Caco-2 (cell line): ENCODE data around the gene TSN. TPM values are rescaled to one million over a fixed set of nuclear protein-coding genes. Genes with fewer than 3 reads are reported as not detected.

Experiments
- BruUV-seq: library from RNA; stranded (reverse); fragments of 400-500 nt; replicated peaks from 2 replicates; lab custom pipeline; 2021; lab: Mats Ljungman, UMichigan
- CTCF ChIA-PET: fragments of 300-600 bp; sonication (Branson Sonifier 250); formaldehyde crosslinking; loops from one replicate; lab custom pipeline; 2022; ENCODE audit warnings: antibody characterized with exemption; lab: Charles Lee
- POLR2A ChIA-PET: fragments of 300-600 bp; sonication (Branson Sonifier 250); formaldehyde crosslinking; loops from one replicate; lab custom pipeline; 2022; ENCODE audit warnings: antibody characterized with exemption; lab: Charles Lee
- DNase-seq, 2 experiments: peaks; one replicate each; pipeline versions ENCODE4 v3.0.0 to v3.0.0-alpha.2; 2020 to 2022
- H3K27me3 ChIP-seq: replicated peaks from 2 replicates; pipeline ENCODE4 v1.6.0; 2011; ENCODE audit warnings: low read length; ENCODE audit not compliant: control insufficient read depth, insufficient read depth
- H3K36me3 ChIP-seq: 2 replicates; pipeline ENCODE4 v1.5.1; 2011; ENCODE audit warnings: low read length; ENCODE audit not compliant: control insufficient read depth, insufficient read depth
- H3K4me1 ChIP-seq: fragments of 250-450 bp; sonication (Bioruptor Pico); 2 replicates; pipeline ENCODE4 v1.5.1; 2020; ENCODE audit warnings: mild to moderate bottlenecking
- H3K4me3 ChIP-seq: 2 replicates; pipeline ENCODE4 v1.5.1; 2011; ENCODE audit warnings: low read depth, mild to moderate bottlenecking, control low read depth, low read length
- H3K9me3 ChIP-seq: fragments of 250-450 bp; sonication (Bioruptor Pico); 2 replicates; pipeline ENCODE4 v1.5.1; 2020; ENCODE audit warnings: mild to moderate bottlenecking, moderate library complexity
- H3K27ac Mint-ChIP-seq: one replicate; pipeline ENCODE4 v1.8.0; 2022; ENCODE audit warnings: mixed read lengths; ENCODE audit not compliant: unreplicated experiment
- H3K27me3 Mint-ChIP-seq: one replicate; pipeline ENCODE4 v1.8.0; 2022; ENCODE audit warnings: mixed read lengths; ENCODE audit not compliant: insufficient read depth, unreplicated experiment
- H3K36me3 Mint-ChIP-seq: one replicate; pipeline ENCODE4 v1.8.0; 2022; ENCODE audit warnings: mild to moderate bottlenecking, mixed read lengths; ENCODE audit not compliant: insufficient read depth, unreplicated experiment
- H3K4me1 Mint-ChIP-seq: one replicate; pipeline ENCODE4 v1.8.0; 2022; ENCODE audit warnings: low read depth, mixed read lengths; ENCODE audit not compliant: unreplicated experiment
- H3K4me3 Mint-ChIP-seq: one replicate; pipeline ENCODE4 v1.8.0; 2022; ENCODE audit warnings: mild to moderate bottlenecking, moderate library complexity, mixed read lengths; ENCODE audit not compliant: unreplicated experiment
- H3K9me3 Mint-ChIP-seq: one replicate; pipeline ENCODE4 v1.8.0; 2022; ENCODE audit warnings: mixed read lengths; ENCODE audit not compliant: unreplicated experiment
- intact Hi-C: fragments of 100-400 bp; cut with micrococcal nuclease; formaldehyde crosslinking; loops from one replicate; pipeline ENCODE4 v1.10.0; 2022; ENCODE audit not compliant: unreplicated experiment
- total RNA-seq: library from RNA; stranded (reverse); gene quantifications from 2 replicates; pipeline ENCODE4 v1.2.3, GENCODE V29; 2022
- TF ChIP-seq, protein P1 (sequence below), 2 experiments: fragments of 200-600 bp in 1 of 2; IDR thresholded peaks; 1 replicate in 1 of 2; 2 replicates in 1 of 2; pipeline versions ENCODE4 v1.5.1 to v1.8.0; 2011 to 2022; ENCODE audit warnings: antibody characterized with exemption in 1 of 2, control low read depth in 1 of 2, inconsistent platforms in 1 of 2, low read depth in 1 of 2, low read length in 1 of 2, mild to moderate bottlenecking in 1 of 2, moderate library complexity in 1 of 2; ENCODE audit not compliant: insufficient read depth in 1 of 2, severe bottlenecking in 1 of 2, unreplicated experiment in 1 of 2

TSN gene
- total RNA-seq, 1 experiment from 2014 or later = 125 TPM

DNA sequence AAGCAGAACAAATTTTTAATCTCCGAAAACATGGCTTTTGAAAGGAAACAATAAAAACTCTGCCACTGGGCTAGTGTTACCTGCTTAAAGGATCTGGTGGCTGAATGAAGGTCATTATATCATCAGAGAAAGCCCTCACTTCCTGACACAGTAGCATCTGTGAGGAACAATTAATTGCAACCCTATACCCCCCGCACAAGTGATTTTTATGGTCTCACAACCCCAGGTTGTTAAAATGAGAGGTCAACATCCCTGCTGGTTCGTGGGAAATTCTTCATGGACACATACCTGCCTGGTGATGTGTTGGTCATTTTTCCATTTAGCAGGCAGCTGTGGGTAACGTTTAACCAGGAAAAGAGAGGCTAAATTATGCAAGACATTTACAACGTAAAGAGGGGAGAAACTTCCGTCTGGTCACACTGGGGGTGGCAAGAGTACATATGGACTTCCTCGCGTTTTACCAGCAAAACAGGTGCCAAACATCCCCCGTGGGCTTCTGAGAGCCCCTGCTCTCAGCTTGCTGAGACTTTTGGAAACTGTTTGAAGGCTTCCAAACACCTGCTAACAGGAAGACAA, 48.0 kb upstream of the TSN start:
- TF ChIP-seq, protein P1, sequence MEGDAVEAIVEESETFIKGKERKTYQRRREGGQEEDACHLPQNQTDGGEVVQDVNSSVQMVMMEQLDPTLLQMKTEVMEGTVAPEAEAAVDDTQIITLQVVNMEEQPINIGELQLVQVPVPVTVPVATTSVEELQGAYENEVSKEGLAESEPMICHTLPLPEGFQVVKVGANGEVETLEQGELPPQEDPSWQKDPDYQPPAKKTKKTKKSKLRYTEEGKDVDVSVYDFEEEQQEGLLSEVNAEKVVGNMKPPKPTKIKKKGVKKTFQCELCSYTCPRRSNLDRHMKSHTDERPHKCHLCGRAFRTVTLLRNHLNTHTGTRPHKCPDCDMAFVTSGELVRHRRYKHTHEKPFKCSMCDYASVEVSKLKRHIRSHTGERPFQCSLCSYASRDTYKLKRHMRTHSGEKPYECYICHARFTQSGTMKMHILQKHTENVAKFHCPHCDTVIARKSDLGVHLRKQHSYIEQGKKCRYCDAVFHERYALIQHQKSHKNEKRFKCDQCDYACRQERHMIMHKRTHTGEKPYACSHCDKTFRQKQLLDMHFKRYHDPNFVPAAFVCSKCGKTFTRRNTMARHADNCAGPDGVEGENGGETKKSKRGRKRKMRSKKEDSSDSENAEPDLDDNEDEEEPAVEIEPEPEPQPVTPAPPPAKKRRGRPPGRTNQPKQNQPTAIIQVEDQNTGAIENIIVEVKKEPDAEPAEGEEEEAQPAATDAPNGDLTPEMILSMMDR (IDR thresholded peaks at IDR 0.05; ENCODE audit: insufficient read depth in 1 of 2, low read depth in 1 of 2, low read length in 1 of 2, severe bottlenecking in 1 of 2, unreplicated experiment in 1 of 2) = no peak
- Mint-ChIP-seq H3K36me3 (peaks cover 6% of the 10 kb centered on the region), H3K9me3 (no peaks in the 10 kb centered on the region), H3K27ac (peak overlapping the region; percentile 96), H3K4me3 (peak overlapping the region; percentile 72), H3K27me3 (no peaks in the 10 kb centered on the region), H3K4me1 (peaks cover 27% of the 10 kb centered on the region)
- peak; percentile 61 to 72 for DNase-seq
- intact Hi-C loops = loop anchor here (2.0 kb wide), 1 partner anchor 59 kb away; the partner anchor contains the start of gene CLASP1
- Histone ChIP-seq H3K9me3 (no peaks in the 10 kb centered on the region), H3K4me3 (peak overlapping the region; percentile 11; the same call in 1 of the 2 replicates), H3K4me1 (peaks cover 17% of the 10 kb centered on the region; the same call in 1 of the 2 replicates), H3K36me3 (no peaks in the 10 kb centered on the region), H3K27me3 (no peaks in the 10 kb centered on the region)
- ChIA-PET POLR2A (interaction anchor here (0.5 to 1.4 kb wide), 6 partner anchors 28 to 177 kb away, joined by 3 to 25 read pairs (median 4); partner anchors contain the start of genes NIFK and RNU4ATAC), CTCF (interaction anchor here (1.0 kb wide), 3 partner anchors 18 to 58 kb away, joined by 3 to 9 read pairs (median 5); partner anchors contain the start of genes CLASP1 and NIFK)
- BruUV-seq = no TSS peak

- Mint-ChIP-seq H3K36me3 (peaks cover 6% of the 10 kb centered on the region), H3K4me3 (peak overlapping the region; percentile 72), H3K27me3 (no peaks in the 10 kb centered on the region), H3K9me3 (no peaks in the 10 kb centered on the region), H3K4me1 (peaks cover 27% of the 10 kb centered on the region), H3K27ac (peak overlapping the region; percentile 96)
- Histone ChIP-seq H3K36me3 (no peaks in the 10 kb centered on the region), H3K4me1 (peaks cover 17% of the 10 kb centered on the region; the same call in 1 of the 2 replicates), H3K4me3 (peak overlapping the region; percentile 11; the same call in 1 of the 2 replicates), H3K27me3 (no peaks in the 10 kb centered on the region), H3K9me3 (no peaks in the 10 kb centered on the region)
- TF ChIP-seq, protein P1 (IDR thresholded peaks at IDR 0.05; ENCODE audit: insufficient read depth in 1 of 2, low read depth in 1 of 2, low read length in 1 of 2, severe bottlenecking in 1 of 2, unreplicated experiment in 1 of 2) = no peak
- CTCF ChIA-PET = interaction anchor here (1.0 kb wide), 3 partner anchors 18 to 58 kb away, joined by 3 to 9 read pairs (median 5); partner anchors contain the start of genes CLASP1 and NIFK
- BruUV-seq = TSS peak; percentile 91
- POLR2A ChIA-PET = interaction anchor here (0.5 to 1.4 kb wide), 6 partner anchors 28 to 178 kb away, joined by 3 to 25 read pairs (median 4); partner anchors contain the start of genes NIFK and RNU4ATAC
- peak; percentile 78 to 82 for DNase-seq
- intact Hi-C loops = loop anchor here (2.0 kb wide), 1 partner anchor 59 kb away; the partner anchor contains the start of gene CLASP1
Observed at GRCh38 chr2:121707920-121708361, 47.5 kb upstream of the TSN start.

- no peak for DNase-seq
- intact Hi-C loops = no loop called here
- Histone ChIP-seq H3K27me3 (no peaks in the 10 kb centered on the region), H3K4me1 (peaks cover 17% of the 10 kb centered on the region; the same call in 1 of the 2 replicates), H3K9me3 (no peaks in the 10 kb centered on the region), H3K4me3 (no peak overlapping the region), H3K36me3 (no peaks in the 10 kb centered on the region)
- ChIA-PET CTCF (no interaction called here), POLR2A (no interaction called here)
- Mint-ChIP-seq H3K4me3 (no peak overlapping the region), H3K9me3 (no peaks in the 10 kb centered on the region), H3K36me3 (no peaks in the 10 kb centered on the region), H3K27me3 (no peaks in the 10 kb centered on the region), H3K27ac (no peak overlapping the region), H3K4me1 (peaks cover 34% of the 10 kb centered on the region)
- TF ChIP-seq, protein P1 (IDR thresholded peaks at IDR 0.05; ENCODE audit: insufficient read depth in 1 of 2, low read depth in 1 of 2, low read length in 1 of 2, severe bottlenecking in 1 of 2, unreplicated experiment in 1 of 2) = no peak
- no TSS peak for BruUV-seq
Observed at GRCh38 chr2:121709776-121710469, 45.5 kb upstream of the TSN start.
